Panc1 (cell line): ENCODE results near the gene ABCG1. TPM values are rescaled to one million over a fixed set of nuclear protein-coding genes. Genes with fewer than 3 reads are reported as not detected.

ENCODE experiments used
- ATAC-seq: fragments of 200-7000 bp; cut with Tn5 transposase; 2 replicates; pipeline ENCODE4 v1.9.1; 2020; ENCODE audit warnings: mild to moderate bottlenecking, moderate library complexity
- BruUV-seq: library from RNA; stranded (reverse); fragments of 400-500 nt; replicated peaks from 2 replicates; lab custom pipeline; 2021; lab: Mats Ljungman, UMichigan
- CTCF ChIA-PET: fragments of 300-600 bp; sonication (Branson Sonifier 250); formaldehyde crosslinking; loops from one replicate; lab custom pipeline; 2022; ENCODE audit warnings: antibody characterized with exemption; lab: Charles Lee
- POLR2A ChIA-PET: fragments of 300-600 bp; sonication (Branson Sonifier 250); formaldehyde crosslinking; loops from one replicate; lab custom pipeline; 2022; ENCODE audit warnings: antibody characterized with exemption; lab: Charles Lee
- DNase-seq: peaks from one replicate; pipeline ENCODE4 v3.0.0-alpha.2; 2010; ENCODE audit warnings: low read depth, low spot score
- H3K27ac ChIP-seq: 2 replicates; pipeline ENCODE4 v1.5.1; 2011; ENCODE audit warnings: mild to moderate bottlenecking, low read length, inconsistent platforms
- H3K27me3 ChIP-seq: fragments of 200-500 bp; sonication (Bioruptor generic); 2 replicates; pipeline ENCODE4 v1.6.0; 2014; ENCODE audit warnings: low read length, inconsistent platforms; ENCODE audit not compliant: control insufficient read depth, insufficient read depth
- H3K36me3 ChIP-seq: fragments of 200-500 bp; sonication (Bioruptor generic); 2 replicates; pipeline ENCODE4 v1.5.1; 2014; ENCODE audit warnings: inconsistent platforms, mild to moderate bottlenecking, low read length, moderate library complexity; ENCODE audit not compliant: control insufficient read depth, insufficient read depth
- H3K4me1 ChIP-seq: 2 replicates; pipeline ENCODE4 v1.5.1; 2011; ENCODE audit warnings: inconsistent platforms, mild to moderate bottlenecking, low read length, moderate library complexity; ENCODE audit not compliant: control insufficient read depth, insufficient read depth
- H3K4me3 ChIP-seq, 2 experiments: 2 replicates each; pipeline ENCODE4 v1.5.1; 2011 to 2012; ENCODE audit warnings: low read depth in 2 of 2, low read length in 2 of 2, mild to moderate bottlenecking in 2 of 2, inconsistent platforms in 1 of 2, moderate library complexity in 1 of 2
- H3K9me3 ChIP-seq: fragments of 200-500 bp; sonication (Bioruptor generic); 2 replicates; pipeline ENCODE4 v1.5.1; 2014; ENCODE audit warnings: low read depth, mild to moderate bottlenecking, inconsistent platforms, low read length, moderate library complexity; ENCODE audit not compliant: control insufficient read depth, insufficient read depth
- CTCF ChIP-seq: fragments of 450-650 bp; IDR thresholded peaks from 2 replicates; pipeline ENCODE4 v1.5.1; 2017; ENCODE audit warnings: mild to moderate bottlenecking
- POLR2AphosphoS5 ChIP-seq: IDR thresholded peaks from 2 replicates; pipeline ENCODE4 v1.6.1; 2012; ENCODE audit warnings: mild to moderate bottlenecking, low read depth, low read length, moderate library complexity
- REST ChIP-seq, 2 experiments: IDR thresholded peaks; 2 replicates each; pipeline ENCODE4 v1.6.1; 2011 to 2012; ENCODE audit warnings: low read depth in 2 of 2, control low read depth in 1 of 2, low read length in 1 of 2, mild to moderate bottlenecking in 1 of 2, moderate library complexity in 1 of 2; ENCODE audit not compliant: insufficient read depth in 1 of 2
- SIN3A ChIP-seq: IDR thresholded peaks from 2 replicates; pipeline ENCODE4 v1.6.1; 2012; ENCODE audit warnings: low read depth, mild to moderate bottlenecking, low read length, moderate library complexity, borderline replicate concordance; ENCODE audit not compliant: insufficient read depth
- TCF7L2 ChIP-seq: IDR thresholded peaks from 2 replicates; pipeline ENCODE4 v1.6.1; 2011; ENCODE audit warnings: mild to moderate bottlenecking, low read depth, low read length, inconsistent platforms
- in situ Hi-C: cut with HindIII; loops from 2 replicates; pipeline ENCODE4 v1.10.0; 2016; ENCODE audit warnings: low sequenced_read_pairs, low pct_unique_long_range_greater_than_20kb
- intact Hi-C: fragments of 100-400 bp; cut with micrococcal nuclease; formaldehyde crosslinking; loops from one replicate; pipeline ENCODE4 v1.10.0; 2022; ENCODE audit not compliant: unreplicated experiment
- total RNA-seq: library from RNA; stranded (reverse); gene quantifications from one replicate; pipeline ENCODE4 v1.2.1, GENCODE V29; 2021; ENCODE audit not compliant: unreplicated experiment

Gene ABCG1
- total RNA-seq, 1 experiment from 2014 or later, result 0.80 TPM

GRCh38 chr21:42302794-42303193, 83.9 kb downstream of the ABCG1 start:
- ATAC-seq, result no peak
- CTCF ChIA-PET, result no interaction called here
- BruUV-seq, result no TSS peak

GRCh38 chr21:42303443-42303842, 84.5 kb downstream of the ABCG1 start:
- H3K4me1 ChIP-seq, result no peaks in the 10 kb centered on the region
- no peaks in the 10 kb centered on the region for H3K27me3 ChIP-seq
- ChIA-PET POLR2A (no interaction called here), CTCF (no interaction called here)
- in situ Hi-C loops, result no loop called here
- ATAC-seq (no peak), DNase-seq (no peak)
- TF ChIP-seq REST (IDR thresholded peaks at IDR 0.05; ENCODE audit: insufficient read depth in 1 of 2, low read depth in 2 of 2, low read length in 1 of 2) (no peak), POLR2AphosphoS5 (no peak)
- no peaks in the 10 kb centered on the region for H3K36me3 ChIP-seq
- no peaks in the 10 kb centered on the region for H3K9me3 ChIP-seq
- intact Hi-C loops, result no loop called here
- H3K27ac ChIP-seq, result no peak overlapping the region
- H3K4me3 ChIP-seq, result no peak overlapping the region
- BruUV-seq, result no TSS peak

More at GRCh38 chr21:42302794-42303193, 83.9 kb downstream of the ABCG1 start:
- Histone ChIP-seq H3K4me1 (no peaks in the 10 kb centered on the region), H3K36me3 (no peaks in the 10 kb centered on the region), H3K4me3 (no peak overlapping the region), H3K27me3 (no peaks in the 10 kb centered on the region), H3K9me3 (no peaks in the 10 kb centered on the region), H3K27ac (no peak overlapping the region)
- POLR2A ChIA-PET, result no interaction called here
- intact Hi-C loops (no loop called here), in situ Hi-C loops (no loop called here)
- DNase-seq, result no peak
- TF ChIP-seq CTCF, result no peak
- TF ChIP-seq TCF7L2, result no peak
- TF ChIP-seq POLR2AphosphoS5, result no peak
- TF ChIP-seq REST (IDR thresholded peaks at IDR 0.05; ENCODE audit: insufficient read depth in 1 of 2, low read depth in 2 of 2, low read length in 1 of 2), result no peak
- TF ChIP-seq SIN3A, result no peak
